EL (cell line): ENCODE data around the gene CIAO2B.

Experiments used
- DNase-seq: peaks from one replicate; pipeline ENCODE4 v3.0.0-alpha.2; 2016

Gene CIAO2B

GRCh38 chr16:66919569-66920298 is 14.5 kb downstream of the CIAO2B start:
- DNase-seq, result no peak

- no peak for DNase-seq
Observed at GRCh38 chr16:66918803-66919568, 15.2 kb downstream of the CIAO2B start, which contains the start of gene CDH16. Gene CDH16, minus strand, starts transcription at chr16:66918885. Its CDS starts 820 bp downstream, at chr16:66918065.

- DNase-seq, result no peak
Observed at GRCh38 chr16:66918355-66918754, 15.8 kb downstream of the CIAO2B start.

GRCh38 chr16:66917741-66918140 is 16.5 kb downstream of the CIAO2B start:
- no peak for DNase-seq

GRCh38 chr16:66916518-66916917 is 17.7 kb downstream of the CIAO2B start:
- DNase-seq, result no peak

GRCh38 chr16:66915041-66915440 is 19.2 kb downstream of the CIAO2B start:
- DNase-seq, result no peak

- no peak for DNase-seq
Observed at GRCh38 chr16:66914541-66914940, 19.7 kb downstream of the CIAO2B start.

- DNase-seq, result no peak
Observed at GRCh38 chr16:66913711-66914110, 20.5 kb downstream of the CIAO2B start.

GRCh38 chr16:66913081-66913480 is 21.1 kb downstream of the CIAO2B start:
- no peak for DNase-seq

- DNase-seq, result no peak
Observed at GRCh38 chr16:66911801-66912200, 22.4 kb downstream of the CIAO2B start.

GRCh38 chr16:66911112-66911511 is 23.1 kb downstream of the CIAO2B start:
- DNase-seq, result no peak

- DNase-seq, result no peak
Observed at GRCh38 chr16:66910175-66910940, 23.8 kb downstream of the CIAO2B start.

GRCh38 chr16:66908762-66909559 is 25.2 kb downstream of the CIAO2B start:
- DNase-seq, result no peak

- DNase-seq, result no peak
Observed at GRCh38 chr16:66908116-66908515, 26.1 kb downstream of the CIAO2B start.

- no peak for DNase-seq
Observed at GRCh38 chr16:66906916-66907836, 27.0 kb downstream of the CIAO2B start.

- DNase-seq, result peak; percentile 21
Observed at GRCh38 chr16:66905633-66906539, 28.3 kb downstream of the CIAO2B start.

- DNase-seq, result no peak
Observed at GRCh38 chr16:66904846-66905632, 29.2 kb downstream of the CIAO2B start.

- no peak for DNase-seq
Observed at GRCh38 chr16:66904428-66904845, 29.8 kb downstream of the CIAO2B start.
